SK-N-DZ (cell line): ENCODE data around the gene RPRD1B.
"Not testable (repeated sequence)": the region's sequence is repeated elsewhere in the genome, so short reads cannot be mapped to it uniquely, and the experiment has no call there.

Experiments used
- DNase-seq: peaks from one replicate; pipeline ENCODE4 v3.0.0-alpha.2; 2015; ENCODE audit warnings: low spot score

RPRD1B gene

DNA sequence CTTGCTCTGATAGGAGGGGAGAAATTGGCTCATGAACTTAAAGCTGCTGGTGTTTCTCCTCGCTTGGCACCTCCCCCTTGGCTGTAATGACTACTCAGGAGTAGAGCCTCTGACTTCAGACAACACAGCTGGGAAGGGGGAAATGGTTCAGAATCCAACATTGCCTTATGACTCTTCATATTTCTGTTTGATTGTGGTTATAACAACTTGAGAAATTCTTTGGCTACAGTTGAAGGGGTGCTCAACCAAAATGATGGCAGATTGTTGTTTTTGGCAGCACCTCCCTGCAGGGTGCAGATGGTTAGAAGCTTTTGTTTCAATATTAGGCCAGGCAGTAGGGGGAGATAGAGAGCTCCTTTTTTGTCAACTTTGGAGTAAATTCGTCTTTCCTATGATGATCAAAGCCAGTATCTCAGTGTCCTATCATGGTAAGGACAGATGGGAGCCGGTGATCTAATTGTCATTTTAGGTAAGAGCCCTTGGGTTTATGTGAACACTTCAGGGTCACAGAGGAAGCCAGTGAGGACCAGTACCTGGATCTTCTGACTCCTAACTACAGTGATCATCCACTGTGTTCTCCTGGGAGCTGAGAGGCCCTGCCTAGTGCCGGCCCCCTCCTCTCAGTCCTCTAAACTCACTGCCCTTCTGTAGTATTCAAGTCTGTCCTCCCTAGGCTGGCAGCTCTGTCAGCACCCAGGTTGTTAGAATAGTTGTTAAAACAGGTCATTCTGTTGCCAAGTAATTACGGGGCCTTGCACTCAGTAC lies 39.9 kb downstream of the RPRD1B start:
- peak; percentile 75 for DNase-seq

GRCh38 chr20:38075161-38075998 lies 41.8 kb downstream of the RPRD1B start:
- DNase-seq, result no peak

DNA sequence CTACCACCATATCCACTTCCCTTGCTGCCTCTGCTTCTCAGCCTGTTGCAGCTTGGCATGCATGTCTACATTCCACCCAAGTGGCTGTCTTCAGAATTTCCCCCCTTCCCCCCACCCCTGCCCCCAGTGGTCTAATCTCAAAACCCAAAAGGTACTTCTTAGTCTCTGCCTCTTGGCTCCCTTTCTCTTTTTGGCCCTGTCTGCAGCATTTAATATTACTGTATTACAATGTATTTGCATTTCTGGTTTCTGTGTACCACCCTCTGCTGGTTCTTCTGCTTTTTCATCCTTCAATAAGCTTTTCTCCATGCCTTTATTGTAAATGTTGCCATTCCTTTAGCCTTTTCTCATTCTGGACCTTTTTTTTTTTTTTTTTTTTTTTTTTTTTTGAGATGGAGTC lies 43.0 kb downstream of the RPRD1B start:
- DNase-seq, result no peak

DNA sequence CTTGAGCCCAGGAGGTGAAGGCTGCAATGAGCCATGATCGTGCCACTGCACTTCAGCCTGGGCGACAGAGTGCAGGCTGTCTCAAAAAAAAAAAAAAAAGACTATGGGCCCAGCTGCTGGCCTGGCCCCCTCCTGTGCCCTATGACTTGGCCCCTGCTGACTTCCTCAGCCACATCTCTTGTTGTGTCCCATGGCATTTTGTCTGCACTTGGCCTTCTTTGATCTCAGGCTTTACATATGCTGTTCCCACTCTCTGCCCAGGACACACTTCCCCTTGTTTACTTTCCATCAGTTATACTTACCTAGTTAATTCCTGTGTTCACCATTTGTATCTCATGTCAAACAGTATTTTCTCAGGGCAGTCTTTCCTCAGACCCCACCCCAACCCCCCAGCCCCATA lies 44.5 kb downstream of the RPRD1B start:
- no peak for DNase-seq

DNA sequence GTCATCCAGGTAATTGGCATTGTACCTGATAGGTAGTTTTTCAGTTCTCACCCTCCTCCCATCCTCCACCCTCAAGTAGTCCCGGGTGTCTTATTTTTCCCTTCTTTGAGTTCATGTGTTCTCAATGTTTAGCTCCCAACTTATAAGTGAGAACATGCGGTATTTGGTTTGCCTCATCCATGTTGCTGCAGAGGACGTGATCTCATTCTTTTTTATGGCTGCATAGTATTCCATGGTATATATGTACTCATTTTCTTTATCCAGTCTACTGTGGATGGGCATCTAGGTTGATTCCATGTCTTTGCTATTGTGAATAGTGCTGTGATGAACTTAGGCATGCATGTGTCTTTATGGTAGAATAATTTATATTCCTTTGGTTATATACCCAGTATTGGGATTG lies 45.8 kb downstream of the RPRD1B start:
- DNase-seq, result no peak

DNA sequence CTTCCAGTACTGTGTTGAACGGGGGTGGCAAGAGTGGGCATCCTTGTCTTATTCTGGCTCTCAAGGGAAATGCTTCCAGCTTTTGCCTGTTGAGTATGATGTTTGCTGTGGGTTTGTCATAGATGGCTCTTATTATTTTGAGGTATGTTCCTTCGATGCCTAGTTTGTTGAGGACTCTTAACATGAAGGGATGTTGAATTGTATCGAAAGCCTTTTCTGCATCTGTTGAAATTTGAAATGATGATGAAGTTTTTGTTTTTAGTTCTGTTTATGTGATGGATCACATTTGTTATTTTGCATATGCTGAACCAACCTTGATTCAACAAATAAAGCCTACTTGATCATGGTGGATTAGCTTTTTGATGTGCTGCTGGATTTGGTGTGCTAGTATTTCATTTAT lies 48.0 kb downstream of the RPRD1B start:
- no peak for DNase-seq

- no peak for DNase-seq
Measured at GRCh38 chr20:38082894-38083293, 49.3 kb downstream of the RPRD1B start.

DNA sequence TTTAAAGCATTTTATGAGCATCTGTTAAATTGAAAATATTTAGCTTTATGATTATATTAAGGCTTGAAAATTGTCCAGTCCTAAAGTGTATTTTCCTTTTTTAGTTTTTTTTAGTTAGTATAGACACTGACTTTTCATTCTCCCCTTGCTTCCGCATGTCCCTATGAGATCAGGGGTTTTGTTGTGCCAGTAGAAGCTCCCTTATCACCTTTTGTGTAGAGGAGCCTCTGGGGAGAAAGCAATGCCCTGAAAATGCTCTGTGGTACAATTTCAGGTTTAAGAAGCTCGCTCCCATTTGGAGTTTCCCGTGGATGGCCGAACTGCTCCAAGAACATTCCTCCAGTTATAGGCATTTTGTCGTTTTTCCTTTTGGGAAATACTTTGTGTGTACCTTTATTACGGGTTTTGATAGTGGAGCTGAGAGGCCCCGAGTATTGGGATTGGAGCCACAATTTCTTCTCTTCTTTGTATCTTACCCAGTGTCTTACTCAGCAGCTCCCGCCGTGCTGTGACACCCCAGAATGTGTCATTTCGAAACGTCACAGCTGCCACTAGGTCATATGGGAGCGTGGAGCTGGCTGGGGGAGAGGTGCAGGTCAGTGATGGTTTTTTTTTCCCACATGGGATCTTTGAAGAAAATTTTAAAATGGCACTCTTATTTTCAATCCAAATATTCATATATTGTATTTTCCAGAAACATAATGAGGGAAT lies 49.9 kb downstream of the RPRD1B start:
- no peak for DNase-seq

- DNase-seq, result no peak
Measured at GRCh38 chr20:38084425-38084951, 50.9 kb downstream of the RPRD1B start.

GRCh38 chr20:38085026-38085425 lies 51.5 kb downstream of the RPRD1B start:
- DNase-seq, result no peak

GRCh38 chr20:38089500-38089899 lies 56.0 kb downstream of the RPRD1B start:
- no peak for DNase-seq

DNA sequence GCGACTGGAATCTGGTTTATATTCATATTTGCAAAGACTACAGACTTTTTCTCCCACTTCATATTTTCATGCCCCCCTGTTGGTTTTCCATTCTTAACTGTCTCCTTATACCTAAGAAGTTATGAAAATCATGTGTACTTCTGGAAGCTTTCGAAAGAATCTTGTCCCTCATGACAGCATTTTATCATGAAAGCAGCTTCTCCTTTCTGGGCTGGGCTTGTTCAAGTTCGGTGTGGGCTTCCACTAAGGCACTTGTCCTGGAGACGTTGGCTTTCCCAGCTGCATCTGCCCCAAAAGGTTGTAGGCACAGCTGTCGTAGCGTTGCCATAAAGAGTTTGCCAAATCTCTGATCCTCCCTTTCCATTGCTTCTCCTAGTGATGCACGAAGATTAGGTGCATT lies 56.5 kb downstream of the RPRD1B start:
- DNase-seq, result no peak

- no peak for DNase-seq
Measured at GRCh38 chr20:38091441-38092216, 58.1 kb downstream of the RPRD1B start.

DNA sequence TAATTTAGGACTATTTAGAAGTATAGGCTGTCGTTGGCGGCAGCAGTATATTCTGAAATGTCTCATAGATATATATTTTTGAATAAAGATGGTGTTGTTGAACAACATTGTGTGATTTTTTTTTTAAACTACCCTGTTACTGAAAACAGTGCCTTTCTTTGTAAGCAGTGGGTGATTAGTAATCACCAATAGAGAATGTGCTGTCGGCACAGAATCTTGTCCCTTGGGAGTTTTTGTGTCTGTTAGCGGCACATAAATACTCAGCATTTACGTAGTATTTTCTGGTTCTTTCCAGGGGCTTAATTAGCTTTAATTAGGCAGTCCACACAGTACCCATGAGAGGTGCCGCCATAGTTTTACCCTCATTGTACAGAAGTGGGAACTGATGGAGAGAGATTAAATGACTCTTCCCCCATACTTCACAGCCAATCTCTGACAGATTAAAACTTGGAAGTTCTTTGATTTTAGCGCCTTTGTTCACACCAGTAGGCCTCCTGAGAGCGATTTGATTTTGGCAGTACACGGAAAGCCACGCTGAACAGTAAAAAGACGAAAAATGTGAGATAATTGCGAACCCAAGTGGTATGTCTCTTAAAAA lies 58.8 kb downstream of the RPRD1B start:
- no peak for DNase-seq

GRCh38 chr20:38092915-38093314 lies 59.4 kb downstream of the RPRD1B start:
- no peak for DNase-seq

DNA sequence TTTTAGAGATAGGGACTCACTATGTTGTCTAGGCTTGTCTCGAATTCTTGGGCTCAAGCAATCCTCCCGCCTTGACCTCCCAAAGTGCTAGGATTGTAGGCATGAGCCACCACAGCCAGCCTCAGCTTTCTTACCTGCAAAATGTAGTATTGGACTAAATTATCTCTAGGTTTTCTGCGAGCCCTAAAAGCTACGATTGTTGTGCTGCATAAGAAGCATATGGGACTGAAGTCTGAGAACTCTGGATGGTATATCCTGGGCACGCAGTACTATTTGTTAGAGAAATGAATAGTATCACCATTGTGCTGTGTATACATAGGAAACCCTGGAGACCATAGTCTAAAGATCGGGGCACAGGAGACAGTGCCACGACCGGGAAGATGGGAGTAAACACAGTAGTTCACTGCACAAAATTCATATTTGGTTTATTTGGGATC lies 60.1 kb downstream of the RPRD1B start:
- DNase-seq, result no peak

DNA sequence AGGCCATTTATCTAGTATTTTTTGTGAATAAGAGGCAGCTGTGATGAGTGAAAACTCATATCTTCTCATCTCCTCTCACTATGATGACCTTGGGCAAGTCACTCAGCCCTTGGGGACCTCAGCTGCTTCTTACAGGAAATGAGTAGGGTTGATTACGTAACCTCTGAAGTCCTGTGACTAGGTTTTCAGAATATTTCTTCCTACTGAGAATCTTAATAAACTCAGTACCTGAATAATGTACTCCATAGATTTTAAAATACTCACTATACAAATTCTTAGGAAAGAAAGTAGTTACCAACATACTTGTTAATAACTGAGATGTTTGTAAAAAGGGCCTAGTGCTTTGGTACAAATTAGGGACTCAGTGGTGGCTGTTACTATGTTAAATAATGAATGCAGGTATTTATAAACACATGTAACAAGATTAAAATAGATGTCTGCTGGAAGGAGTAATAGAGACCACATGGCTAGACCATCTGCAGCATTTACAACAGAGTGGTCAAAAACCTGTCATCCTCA lies 60.9 kb downstream of the RPRD1B start:
- DNase-seq, result no peak

DNA sequence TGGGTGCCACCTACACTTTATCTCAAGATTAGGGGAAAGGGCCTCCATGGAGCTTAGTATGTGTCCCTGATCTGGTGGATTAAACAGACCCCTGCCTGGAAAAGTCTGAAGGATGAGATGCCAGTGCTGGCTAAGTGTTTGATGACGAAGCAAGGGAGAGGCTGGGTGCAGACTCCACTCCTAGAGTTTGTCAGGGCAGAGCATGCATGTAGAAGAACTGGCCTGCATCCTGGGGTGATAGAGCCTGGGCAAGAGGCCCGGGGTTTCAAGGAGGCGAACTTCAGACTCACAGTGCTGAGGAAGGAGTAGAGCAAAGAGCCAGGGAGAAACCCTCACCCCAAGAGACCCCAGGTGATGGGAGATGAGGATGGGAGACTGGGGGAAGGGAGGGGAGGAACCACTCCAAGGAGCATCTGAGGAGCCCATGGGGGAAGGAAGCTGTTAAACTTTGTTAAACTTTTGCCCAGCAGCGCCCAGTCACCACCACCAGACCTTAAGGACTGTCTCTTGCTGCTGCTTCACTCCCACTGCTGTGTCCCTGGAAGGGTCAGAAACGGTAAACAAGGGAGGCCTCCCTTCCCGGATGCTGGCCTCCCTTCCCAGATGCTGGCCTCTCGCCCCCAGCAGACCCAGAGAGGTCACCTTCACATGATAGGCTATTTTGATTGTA lies 61.6 kb downstream of the RPRD1B start:
- DNase-seq, result no peak

- no peak for DNase-seq
Measured at GRCh38 chr20:38098952-38099351, 65.4 kb downstream of the RPRD1B start.

- not testable (repeated sequence) for DNase-seq
Measured at GRCh38 chr20:38102206-38102605, 68.7 kb downstream of the RPRD1B start.
